ENCODE data around the gene DAPK1.

GRCh38 chr9:87504938-87505337 is 7.3 kb downstream of the DAPK1 start:
- TF ChIP-seq CTCF (IDR thresholded peaks at IDR 0.05; ENCODE audit: poor library complexity) (no peak), EZH2 (IDR thresholded peaks at IDR 0.05; ENCODE audit: borderline replicate concordance) (no peak)
